Measurements from ENCODE around the gene HSF2BP. TPM values are rescaled to one million over a fixed set of nuclear protein-coding genes. Genes with fewer than 3 reads are reported as not detected.
"Not testable (repeated sequence)": the region's sequence is repeated elsewhere in the genome, so short reads cannot be mapped to it uniquely, and the experiment has no call there.

Gene HSF2BP
- polyA plus RNA-seq, 1 donor, result 3.0 TPM

DNA sequence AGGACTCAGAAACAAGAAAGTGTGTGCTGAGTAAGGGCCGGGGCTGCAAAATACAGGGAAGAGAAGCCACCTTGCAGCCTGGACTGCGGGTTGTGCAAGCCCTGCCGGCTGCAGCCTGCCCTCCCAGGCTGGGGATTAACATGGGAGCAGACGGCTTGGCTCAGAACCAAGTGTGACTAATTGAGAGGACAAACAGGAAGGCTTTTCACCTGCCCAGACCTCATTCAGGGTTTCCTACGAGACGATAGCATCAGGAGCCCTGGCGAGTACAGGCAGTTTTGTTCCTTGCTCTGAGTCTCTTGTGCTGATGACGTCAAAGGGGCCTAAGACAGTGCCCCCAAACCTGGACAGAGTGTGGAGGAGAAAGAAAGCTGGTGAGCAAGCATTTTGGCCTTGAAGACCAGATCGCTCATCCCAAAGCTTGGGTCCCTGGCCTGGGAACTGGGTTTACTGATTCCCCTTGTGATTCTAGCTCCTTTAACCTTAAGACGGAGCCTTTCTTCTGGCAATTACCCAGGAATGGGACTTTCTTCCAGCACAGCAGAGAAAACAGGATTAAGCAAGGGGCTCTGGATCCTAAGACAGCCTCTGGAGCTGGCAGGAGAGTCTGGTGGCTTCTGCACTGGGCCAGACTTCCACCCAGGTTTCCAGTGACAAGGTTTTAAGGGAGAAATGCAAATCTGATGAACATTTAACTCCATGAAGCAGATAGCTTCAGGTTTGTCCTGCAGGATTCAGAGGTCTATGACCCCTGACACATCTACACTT, 142.2 kb downstream of the HSF2BP start:
- not testable (repeated sequence) for DNase-seq

GRCh38 chr21:43516295-43516847, 142.9 kb downstream of the HSF2BP start:
- not testable (repeated sequence) for DNase-seq

DNA sequence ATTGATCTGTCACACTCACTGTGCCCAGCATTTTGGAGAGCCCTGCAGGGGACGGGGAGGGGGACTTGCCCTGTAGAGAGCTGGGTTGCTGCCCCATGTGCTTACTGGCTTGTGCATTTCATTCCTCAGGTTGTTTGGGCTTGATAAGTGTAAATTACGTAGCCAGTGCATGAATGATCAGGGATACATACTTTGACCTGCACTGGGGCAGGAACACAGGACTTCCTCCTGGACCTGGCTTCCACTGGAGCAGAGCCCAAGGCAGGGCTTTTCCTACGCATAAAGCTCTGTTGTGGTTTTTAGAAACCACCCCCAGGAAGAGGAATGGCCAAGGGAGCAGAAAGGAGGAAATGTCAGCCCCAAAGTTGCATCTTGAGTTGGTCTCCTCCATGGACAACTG, 144.5 kb downstream of the HSF2BP start:
- DNase-seq, result not testable (repeated sequence)

DNA sequence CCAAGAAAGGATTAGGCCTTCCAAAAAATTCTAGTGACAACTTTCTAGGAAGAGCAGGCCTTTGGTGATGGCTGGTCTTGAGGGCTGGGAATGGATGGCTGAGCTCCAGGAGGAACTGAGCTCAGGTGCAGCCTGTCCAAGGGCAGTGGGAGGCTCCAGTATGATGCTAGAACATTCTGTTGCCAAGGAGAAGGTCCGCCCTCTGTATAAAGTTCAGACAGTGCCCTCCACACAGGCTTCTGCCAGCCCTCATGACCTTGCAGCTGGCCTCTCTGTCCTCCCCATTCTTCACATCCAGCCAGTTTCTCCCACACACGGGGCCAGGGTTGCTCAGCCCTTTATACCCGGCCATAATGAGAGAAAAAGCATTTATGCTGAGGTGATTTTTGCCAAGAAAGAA, 146.3 kb downstream of the HSF2BP start:
- DNase-seq, result not testable (repeated sequence)

GRCh38 chr21:43511209-43511608, 148.1 kb downstream of the HSF2BP start:
- not testable (repeated sequence) for DNase-seq

- DNase-seq, result not testable (repeated sequence)
Observed at GRCh38 chr21:43510669-43511068, 148.6 kb downstream of the HSF2BP start.

DNA sequence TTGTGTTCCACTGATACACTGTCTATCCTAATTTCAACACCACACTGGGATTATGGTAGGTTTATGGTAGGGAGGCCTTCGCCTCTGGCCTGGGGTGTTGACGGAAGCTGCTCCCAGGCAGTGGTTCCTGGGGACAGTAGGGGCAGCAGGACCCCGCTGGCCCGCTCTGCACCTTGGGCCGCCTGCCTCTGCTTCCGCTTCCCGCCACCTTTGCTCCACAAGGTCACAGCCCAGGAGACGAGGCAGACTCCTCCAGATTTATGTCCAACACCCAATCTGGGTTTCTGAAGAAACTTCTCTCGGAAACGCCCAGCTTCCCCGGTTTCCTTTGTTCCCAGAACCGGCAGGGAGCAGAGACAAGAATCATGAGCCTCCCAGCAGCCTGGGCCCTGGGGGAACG, 155.4 kb downstream of the HSF2BP start:
- DNase-seq, result not testable (repeated sequence)

- DNase-seq, result not testable (repeated sequence)
Observed at GRCh38 chr21:43503075-43503750, 156.1 kb downstream of the HSF2BP start.

DNA sequence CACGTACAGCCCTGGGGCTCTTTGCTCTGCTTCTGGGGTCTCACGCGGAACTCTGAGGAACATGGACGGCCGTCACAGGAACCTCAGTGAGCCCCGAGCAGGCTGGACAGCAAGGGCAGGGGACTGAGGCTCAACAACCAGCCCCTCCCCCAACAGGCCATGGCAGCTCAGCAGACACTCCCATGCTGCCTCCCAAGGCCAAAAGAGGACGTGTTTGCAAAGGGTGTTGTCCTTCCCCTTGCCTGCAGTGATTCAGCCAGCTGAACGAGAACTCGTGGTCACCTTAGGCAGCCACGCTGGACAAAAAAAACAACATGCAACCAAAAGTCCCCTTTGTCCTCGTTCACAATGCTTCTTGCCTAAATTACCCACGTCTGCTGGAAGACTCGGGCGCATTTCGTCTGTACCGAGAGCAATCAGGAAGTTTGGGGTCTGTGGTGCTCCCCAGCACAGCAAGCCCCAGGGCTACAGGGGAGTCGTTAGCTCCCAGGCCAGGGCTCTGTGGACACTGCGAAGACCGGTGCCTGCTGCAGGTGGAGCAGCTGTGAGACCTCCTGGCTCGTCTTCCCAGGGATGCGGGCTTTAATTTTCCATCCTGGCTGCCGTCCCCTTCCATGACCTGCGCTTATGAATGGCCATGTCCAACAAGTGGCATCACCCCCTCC, 156.7 kb downstream of the HSF2BP start:
- not testable (repeated sequence) for DNase-seq

- not testable (repeated sequence) for DNase-seq
Observed at GRCh38 chr21:43498924-43499323, 160.4 kb downstream of the HSF2BP start.

DNA sequence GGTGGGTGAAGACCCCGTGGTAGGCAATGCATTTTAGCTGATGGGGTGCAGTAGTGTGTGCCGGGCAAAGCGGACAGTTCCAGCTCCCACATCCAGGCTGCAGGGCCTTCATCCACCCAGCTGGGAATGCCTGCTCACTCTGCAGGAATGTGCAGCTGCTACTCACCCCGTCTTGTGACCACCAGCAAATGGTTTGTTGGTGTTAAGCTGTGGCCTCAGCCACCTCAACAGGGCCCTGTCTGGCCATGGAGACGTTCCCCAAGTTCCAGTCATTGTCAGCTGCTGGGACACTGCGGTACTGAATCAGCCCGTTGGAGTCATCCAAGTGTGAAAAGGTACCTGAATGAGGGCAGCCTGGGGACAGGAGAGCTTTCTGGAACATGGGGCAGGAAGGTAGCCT, 161.2 kb downstream of the HSF2BP start:
- DNase-seq, result not testable (repeated sequence)

- not testable (repeated sequence) for DNase-seq
Observed at GRCh38 chr21:43494279-43495012, 164.8 kb downstream of the HSF2BP start.

DNA sequence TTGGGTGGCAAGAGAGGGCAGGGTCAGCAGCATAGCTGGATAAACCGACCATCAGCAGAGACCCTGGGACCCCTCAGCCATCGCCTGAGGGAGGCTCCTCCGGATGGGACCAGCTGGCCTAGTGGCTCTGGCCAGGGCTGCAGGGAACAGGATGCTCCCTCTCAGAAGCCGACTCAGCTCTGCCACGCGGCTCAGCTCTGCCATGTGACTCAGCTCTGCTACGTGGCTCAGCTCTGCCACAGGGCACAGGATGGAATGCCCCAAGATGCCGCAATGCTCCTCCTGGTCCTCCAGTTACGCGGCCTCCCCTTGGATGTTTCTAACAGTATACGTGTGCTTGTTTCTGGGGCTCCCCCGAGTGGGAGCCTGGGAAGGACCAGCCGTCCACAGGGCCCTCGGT, 165.8 kb downstream of the HSF2BP start:
- DNase-seq, result not testable (repeated sequence)

DNA sequence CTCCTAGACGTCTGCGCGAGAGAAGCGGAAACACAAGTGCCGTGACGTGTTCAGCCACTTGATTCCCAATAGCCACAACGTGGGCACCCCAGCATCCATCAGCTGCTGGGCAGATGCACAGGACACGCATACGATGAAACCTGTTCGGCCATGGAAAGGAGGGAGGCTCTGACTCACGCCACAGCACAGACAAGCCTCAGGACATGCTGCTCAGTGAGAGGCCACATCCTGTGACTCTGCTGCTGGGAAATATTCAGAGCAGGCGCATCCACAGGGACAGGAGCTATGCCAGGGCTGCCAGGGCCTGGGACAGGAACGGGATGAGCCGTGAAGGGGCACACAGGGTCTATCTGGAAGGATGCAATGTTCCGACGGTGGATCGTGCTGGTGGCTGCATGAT, 171.1 kb downstream of the HSF2BP start:
- DNase-seq, result not testable (repeated sequence)

DNA sequence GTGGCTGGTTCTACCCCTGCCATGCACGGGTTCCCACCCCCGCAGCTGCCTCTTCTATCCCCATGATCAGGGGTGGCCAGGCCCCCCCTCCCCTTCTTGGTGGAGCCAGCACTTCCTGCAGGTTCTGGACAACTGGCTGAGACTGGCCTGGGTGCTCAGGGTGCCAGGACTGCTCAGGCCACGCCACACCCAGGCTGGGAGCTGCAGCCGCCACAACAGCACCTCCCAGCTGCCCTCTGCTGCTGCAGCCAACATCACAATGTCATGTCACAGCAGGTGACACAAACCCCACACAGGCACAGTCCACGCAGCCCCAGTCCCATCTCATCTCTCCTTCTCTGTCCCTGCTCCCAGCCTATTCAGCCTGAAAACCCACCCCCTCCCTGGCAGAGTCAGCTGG, 173.2 kb downstream of the HSF2BP start:
- DNase-seq, result not testable (repeated sequence)

GRCh38 chr21:43485016-43485415, 174.3 kb downstream of the HSF2BP start:
- DNase-seq, result not testable (repeated sequence)

GRCh38 chr21:43479197-43479596, 180.1 kb downstream of the HSF2BP start:
- not testable (repeated sequence) for DNase-seq
